ENCODE measurements around the gene INPP5E.

- peak; percentile 44 for TF ChIP-seq CTCF (IDR thresholded peaks at IDR 0.05; ENCODE audit: low read length)
- no peak for TF ChIP-seq EZH2phosphoT487 (IDR thresholded peaks at IDR 0.05; ENCODE audit: low read length)
These were observed at the start of gene INPP5E for GRCh38 chr9:136439481-136440408.

Data from MM.1S (cell line).